Dermis lymphatic vessel endothelial cell (primary cell): ENCODE results near the gene ADAMTS15. TPM values are rescaled to one million over a fixed set of nuclear protein-coding genes. Genes with fewer than 3 reads are reported as not detected.

ENCODE experiments used
- total RNA-seq: library from RNA; depleted of rRNA; stranded (reverse); fragments of >200 nt; gene quantifications from 2 replicates; pipeline ENCODE4 v1.2.1, GENCODE V29; 2014

ADAMTS15 gene, protein sequence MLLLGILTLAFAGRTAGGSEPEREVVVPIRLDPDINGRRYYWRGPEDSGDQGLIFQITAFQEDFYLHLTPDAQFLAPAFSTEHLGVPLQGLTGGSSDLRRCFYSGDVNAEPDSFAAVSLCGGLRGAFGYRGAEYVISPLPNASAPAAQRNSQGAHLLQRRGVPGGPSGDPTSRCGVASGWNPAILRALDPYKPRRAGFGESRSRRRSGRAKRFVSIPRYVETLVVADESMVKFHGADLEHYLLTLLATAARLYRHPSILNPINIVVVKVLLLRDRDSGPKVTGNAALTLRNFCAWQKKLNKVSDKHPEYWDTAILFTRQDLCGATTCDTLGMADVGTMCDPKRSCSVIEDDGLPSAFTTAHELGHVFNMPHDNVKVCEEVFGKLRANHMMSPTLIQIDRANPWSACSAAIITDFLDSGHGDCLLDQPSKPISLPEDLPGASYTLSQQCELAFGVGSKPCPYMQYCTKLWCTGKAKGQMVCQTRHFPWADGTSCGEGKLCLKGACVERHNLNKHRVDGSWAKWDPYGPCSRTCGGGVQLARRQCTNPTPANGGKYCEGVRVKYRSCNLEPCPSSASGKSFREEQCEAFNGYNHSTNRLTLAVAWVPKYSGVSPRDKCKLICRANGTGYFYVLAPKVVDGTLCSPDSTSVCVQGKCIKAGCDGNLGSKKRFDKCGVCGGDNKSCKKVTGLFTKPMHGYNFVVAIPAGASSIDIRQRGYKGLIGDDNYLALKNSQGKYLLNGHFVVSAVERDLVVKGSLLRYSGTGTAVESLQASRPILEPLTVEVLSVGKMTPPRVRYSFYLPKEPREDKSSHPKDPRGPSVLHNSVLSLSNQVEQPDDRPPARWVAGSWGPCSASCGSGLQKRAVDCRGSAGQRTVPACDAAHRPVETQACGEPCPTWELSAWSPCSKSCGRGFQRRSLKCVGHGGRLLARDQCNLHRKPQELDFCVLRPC
- total RNA-seq: 4.7 and 15.7 TPM in 2 replicates

DNA sequence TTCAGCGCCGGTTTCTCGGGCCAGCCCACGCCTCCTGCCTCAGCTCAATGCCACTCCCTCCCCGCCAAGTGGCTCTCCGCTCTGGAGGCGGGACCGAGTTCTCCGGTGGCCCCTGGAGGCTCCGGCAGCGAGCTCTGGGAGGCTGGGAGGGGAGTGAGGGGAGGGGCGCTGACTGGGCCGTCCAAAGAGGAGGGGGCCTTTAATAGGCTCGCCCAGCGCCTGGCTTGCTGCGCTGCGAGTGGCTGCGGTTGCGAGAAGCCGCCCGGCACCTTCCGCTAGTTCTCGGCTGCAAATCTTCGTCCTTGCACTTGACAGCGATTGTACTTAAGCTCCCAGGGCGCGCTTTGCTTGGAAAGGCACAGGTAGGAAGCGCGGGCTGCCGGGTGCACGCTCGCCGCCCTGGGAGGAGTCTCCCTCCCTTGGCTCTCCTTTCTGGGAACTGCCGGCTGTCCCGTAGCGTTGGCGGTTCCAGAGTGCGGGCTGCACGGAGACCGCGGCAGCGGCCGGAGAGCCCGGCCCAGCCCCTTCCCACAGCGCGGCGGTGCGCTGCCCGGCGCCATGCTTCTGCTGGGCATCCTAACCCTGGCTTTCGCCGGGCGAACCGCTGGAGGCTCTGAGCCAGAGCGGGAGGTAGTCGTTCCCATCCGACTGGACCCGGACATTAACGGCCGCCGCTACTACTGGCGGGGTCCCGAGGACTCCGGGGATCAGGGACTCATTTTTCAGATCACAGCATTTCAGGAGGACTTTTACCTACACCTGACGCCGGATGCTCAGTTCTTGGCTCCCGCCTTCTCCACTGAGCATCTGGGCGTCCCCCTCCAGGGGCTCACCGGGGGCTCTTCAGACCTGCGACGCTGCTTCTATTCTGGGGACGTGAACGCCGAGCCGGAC is at the start of gene ADAMTS15:
TSS of gene ADAMTS15 (plus strand) at position 230 of the 894 bp plus-strand sequence. CDS start at position 559, 329 bp downstream.

DNA sequence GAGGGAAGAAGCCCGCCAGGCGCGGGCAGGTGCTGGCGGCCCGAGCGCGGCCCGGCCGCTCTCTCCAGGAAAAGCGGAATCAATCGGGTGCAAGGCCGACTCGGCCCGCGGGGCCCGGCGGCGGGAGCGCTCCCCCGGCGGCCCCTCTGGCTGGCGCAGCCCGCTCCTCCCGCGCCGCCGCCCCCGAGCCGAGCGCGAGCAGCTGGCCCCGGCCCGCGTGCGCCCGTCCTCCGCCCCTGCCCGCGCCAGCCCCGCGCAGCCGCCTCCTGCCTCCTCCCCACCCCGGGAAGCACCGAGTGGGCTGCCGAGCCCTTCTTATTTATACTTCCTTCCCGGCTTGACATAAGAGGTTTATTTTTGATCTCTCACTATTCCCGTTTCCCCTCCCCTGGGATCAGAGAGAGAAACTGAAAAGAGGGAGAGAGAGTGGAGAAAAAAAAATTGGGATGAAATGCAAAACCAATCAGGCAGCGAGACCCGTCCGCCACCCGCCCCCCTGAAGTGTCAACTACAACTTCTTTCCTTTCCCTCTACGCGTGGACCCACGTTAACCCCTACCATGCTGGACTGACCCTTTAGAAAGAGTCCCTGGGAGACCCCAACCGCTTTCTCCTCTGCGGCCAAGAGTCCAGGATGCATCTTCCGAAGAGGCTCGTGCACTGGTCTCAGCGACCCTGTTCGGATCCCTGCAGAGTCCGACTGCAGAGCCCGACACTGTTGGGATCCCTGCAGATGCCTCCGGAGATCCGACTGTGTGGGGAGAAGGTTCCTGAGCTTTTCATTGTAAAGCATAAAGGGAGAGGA is 19.9 kb upstream of the ADAMTS15 start, which contains the start of gene ADAMTS8:
TSS of gene ADAMTS8 (minus strand) at position 294 of the 804 bp plus-strand sequence. CDS start 323 bp downstream, outside the sequence.

Other genes with a start within 250 kb of the ADAMTS15 start
- gene ZBTB44, start 133.7 kb upstream of the ADAMTS15 start, total RNA-seq: 30.7 and 38.5 TPM in 2 replicates
- not detected in 2 replicates for gene ADAMTS8, start 20.0 kb upstream of the ADAMTS15 start, total RNA-seq